ENCODE measurements around the gene PDLIM1. TPM values are rescaled to one million over a fixed set of nuclear protein-coding genes. Genes with fewer than 3 reads are reported as not detected.

The PDLIM1 gene
- total and polyA plus RNA-seq, 12 donors = 0.89 to 63.3 (median 31.2) TPM

DNA sequence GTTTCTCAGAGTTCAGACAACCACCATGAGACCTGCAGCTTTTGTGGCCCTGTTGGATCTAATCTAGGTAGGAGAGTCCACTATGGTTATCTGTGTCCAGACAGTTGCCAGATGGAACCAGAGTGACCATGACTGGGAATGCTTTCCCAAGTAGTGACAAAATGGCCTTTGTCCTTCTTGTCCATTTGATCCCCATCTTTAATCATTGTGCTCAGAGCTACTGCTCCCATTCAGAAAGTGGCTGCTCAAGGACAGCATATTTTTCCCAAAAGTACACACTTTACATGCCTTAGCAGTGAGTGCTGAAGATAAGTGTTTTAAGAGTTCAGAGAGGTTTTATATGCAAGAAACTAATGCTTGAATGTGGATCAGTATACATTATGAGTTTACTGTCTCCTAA is 102.2 kb downstream of the PDLIM1 start:
- intact Hi-C loops (cut with DNase I) = no loop called here
- TF ChIP-seq, protein P1, sequence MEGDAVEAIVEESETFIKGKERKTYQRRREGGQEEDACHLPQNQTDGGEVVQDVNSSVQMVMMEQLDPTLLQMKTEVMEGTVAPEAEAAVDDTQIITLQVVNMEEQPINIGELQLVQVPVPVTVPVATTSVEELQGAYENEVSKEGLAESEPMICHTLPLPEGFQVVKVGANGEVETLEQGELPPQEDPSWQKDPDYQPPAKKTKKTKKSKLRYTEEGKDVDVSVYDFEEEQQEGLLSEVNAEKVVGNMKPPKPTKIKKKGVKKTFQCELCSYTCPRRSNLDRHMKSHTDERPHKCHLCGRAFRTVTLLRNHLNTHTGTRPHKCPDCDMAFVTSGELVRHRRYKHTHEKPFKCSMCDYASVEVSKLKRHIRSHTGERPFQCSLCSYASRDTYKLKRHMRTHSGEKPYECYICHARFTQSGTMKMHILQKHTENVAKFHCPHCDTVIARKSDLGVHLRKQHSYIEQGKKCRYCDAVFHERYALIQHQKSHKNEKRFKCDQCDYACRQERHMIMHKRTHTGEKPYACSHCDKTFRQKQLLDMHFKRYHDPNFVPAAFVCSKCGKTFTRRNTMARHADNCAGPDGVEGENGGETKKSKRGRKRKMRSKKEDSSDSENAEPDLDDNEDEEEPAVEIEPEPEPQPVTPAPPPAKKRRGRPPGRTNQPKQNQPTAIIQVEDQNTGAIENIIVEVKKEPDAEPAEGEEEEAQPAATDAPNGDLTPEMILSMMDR (IDR thresholded peaks at IDR 0.05) = no peak
- TF ChIP-seq POLR2A (IDR thresholded peaks at IDR 0.05) = no peak
- Histone ChIP-seq H3K27ac (no peak overlapping the region), H3K9me3 (replicated peaks in 1 of 3) (no peaks in the 10 kb centered on the region), H3K27me3 (no peaks in the 10 kb centered on the region), H3K36me3 (replicated peaks in 1 of 2) (no peaks in the 10 kb centered on the region), H3K4me1 (replicated peaks in 1 of 2) (no peaks in the 10 kb centered on the region), H3K4me3 (no peak overlapping the region)
- DNase-seq = no peak

DNA sequence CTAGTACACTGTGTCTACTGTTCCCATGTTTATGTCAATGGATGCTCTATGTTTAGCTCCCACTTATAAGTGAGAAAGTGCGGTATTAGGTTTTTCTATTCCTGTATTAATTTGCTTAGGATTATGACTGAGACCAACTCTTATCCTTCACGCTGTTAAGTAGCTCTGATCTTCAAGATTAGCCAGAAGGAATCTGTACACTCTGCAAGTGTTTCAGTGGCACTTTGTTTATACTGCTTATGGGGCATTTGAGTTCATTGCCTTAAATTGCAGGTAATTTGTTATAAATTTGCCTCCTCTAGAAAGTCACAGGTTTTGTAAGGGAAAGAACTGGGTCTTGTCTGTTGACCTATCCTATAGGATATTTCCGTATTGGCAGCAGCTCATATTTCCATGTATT is 103.2 kb downstream of the PDLIM1 start:
- Histone ChIP-seq H3K36me3 (replicated peaks in 1 of 2) (no peaks in the 10 kb centered on the region), H3K4me3 (no peak overlapping the region), H3K27me3 (no peaks in the 10 kb centered on the region), H3K9me3 (replicated peaks in 1 of 3) (no peaks in the 10 kb centered on the region), H3K27ac (no peak overlapping the region), H3K4me1 (replicated peaks in 1 of 2) (peaks cover 0 to 3% of the 10 kb centered on the region in 2 donors)
- WGBS, 4 donors = 88 to 90% (median 90%) methylated on average over 3 of the region's 3 CpGs
- DNase-seq = no peak
- intact Hi-C loops (cut with DNase I) = no loop called here
- TF ChIP-seq POLR2A (IDR thresholded peaks at IDR 0.05) = no peak
- TF ChIP-seq, protein P1 (IDR thresholded peaks at IDR 0.05) = no peak

Other genes starting within 250 kb of the PDLIM1 start
- gene CYP2C8, start 221.5 kb downstream of the PDLIM1 start, total RNA-seq = 1 to 10 TPM in 6 of 9 donors, under 1 TPM in 2, not detected in 1; 0.28 to 7.0 (median 2.0) TPM
- 10 to 100 TPM in 1 of 3 donors, 1 to 10 TPM in 2; 3.3 to 11.0 (median 7.0) TPM for gene CYP2C8, start 221.5 kb downstream of the PDLIM1 start, polyA plus RNA-seq
- gene ACSM6, start 96.8 kb downstream of the PDLIM1 start, total RNA-seq = not detected
- gene ACSM6, start 96.8 kb downstream of the PDLIM1 start, polyA plus RNA-seq = not detected

All from adrenal gland (tissue), 12 donors.